GM10266 (cell line): Measurements from ENCODE around the gene TMX4.

Experiments
- DNase-seq: peaks from one replicate; pipeline ENCODE4 v3.0.0; 2012; ENCODE audit errors: extremely low spot score
- TF ChIP-seq, protein P1 (sequence below): IDR thresholded peaks from 2 replicates; pipeline ENCODE4 v1.5.1; 2012; ENCODE audit warnings: mild to moderate bottlenecking, low read depth; ENCODE audit not compliant: control insufficient read depth, insufficient read depth; ENCODE audit errors: missing control alignments

TMX4 gene

DNA sequence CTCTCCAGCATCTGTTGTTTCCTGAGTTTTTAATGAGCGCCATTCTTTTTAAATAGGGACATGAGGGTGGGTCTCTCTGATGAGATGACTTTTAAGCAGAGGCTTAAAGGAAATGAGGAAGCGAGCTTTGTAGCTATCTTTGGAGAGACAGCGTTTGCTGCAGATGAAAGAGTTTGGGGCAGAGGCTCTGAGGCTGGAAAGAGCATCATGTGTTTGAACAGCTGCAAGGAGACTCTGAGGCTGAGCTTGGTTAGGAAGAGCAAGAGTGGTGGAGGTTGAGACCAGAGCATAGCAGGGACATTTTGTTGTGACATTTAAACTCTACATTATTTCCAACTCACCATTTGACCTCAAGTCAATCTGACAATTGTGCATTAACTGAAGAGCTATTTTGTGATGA is 38.3 kb upstream of the TMX4 start:
- TF ChIP-seq, protein P1, sequence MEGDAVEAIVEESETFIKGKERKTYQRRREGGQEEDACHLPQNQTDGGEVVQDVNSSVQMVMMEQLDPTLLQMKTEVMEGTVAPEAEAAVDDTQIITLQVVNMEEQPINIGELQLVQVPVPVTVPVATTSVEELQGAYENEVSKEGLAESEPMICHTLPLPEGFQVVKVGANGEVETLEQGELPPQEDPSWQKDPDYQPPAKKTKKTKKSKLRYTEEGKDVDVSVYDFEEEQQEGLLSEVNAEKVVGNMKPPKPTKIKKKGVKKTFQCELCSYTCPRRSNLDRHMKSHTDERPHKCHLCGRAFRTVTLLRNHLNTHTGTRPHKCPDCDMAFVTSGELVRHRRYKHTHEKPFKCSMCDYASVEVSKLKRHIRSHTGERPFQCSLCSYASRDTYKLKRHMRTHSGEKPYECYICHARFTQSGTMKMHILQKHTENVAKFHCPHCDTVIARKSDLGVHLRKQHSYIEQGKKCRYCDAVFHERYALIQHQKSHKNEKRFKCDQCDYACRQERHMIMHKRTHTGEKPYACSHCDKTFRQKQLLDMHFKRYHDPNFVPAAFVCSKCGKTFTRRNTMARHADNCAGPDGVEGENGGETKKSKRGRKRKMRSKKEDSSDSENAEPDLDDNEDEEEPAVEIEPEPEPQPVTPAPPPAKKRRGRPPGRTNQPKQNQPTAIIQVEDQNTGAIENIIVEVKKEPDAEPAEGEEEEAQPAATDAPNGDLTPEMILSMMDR = no peak
- DNase-seq = no peak

GRCh38 chr20:8055096-8055495 is 35.5 kb upstream of the TMX4 start:
- DNase-seq = no peak
- TF ChIP-seq, protein P1 = no peak

GRCh38 chr20:8050157-8050837 is 30.7 kb upstream of the TMX4 start:
- TF ChIP-seq, protein P1 = no peak
- DNase-seq = no peak

- TF ChIP-seq, protein P1 = no peak
- no peak for DNase-seq
Measured at GRCh38 chr20:8049310-8049709, 29.7 kb upstream of the TMX4 start.

DNA sequence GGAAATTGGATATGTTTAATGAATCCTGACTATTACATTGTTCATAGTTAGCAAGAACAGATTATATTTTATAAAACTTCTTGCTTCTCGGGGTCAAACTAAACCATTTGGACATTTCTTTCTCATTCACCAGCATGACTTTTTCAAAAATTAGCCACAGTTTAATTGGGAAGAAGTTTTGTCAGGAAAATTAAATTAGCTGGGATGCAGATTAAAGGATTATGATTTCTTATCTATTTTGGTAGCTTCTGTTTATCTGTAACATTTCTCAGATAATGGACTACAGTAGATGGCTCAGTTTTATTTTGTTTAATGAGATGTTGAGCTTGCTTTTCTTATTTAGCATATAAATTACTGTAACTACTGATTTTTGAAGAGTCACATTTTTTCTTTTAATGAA is 26.4 kb upstream of the TMX4 start:
- TF ChIP-seq, protein P1 = no peak
- no peak for DNase-seq

DNA sequence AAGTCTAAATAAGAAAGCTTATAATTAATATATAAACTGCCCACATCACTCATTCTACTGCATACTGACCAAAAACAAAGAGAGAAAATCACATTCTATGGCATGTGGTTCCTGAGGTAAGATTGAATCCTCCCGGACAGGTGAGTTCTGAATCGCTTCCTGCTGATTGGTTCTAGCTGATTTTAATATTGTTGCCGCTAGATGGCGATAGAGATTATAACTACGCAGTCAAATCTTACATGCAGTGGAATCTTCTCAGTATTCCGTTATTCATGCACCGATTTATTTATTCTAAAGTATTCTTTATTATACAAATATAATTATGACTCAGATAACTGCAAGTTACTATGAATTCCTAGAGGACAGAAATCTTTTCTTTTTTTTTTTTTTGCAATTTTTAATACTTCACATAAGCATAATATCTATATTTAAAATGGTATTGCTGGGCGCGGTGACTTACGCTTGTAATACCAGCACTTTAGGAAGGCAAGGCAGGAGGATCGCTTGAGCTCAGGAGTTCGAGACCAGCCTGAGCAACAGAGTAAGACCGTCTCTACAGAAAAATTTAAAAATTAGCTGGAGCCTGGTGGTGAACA is 24.2 kb upstream of the TMX4 start:
- TF ChIP-seq, protein P1 = peak; percentile 66
- peak; percentile 38 for DNase-seq

DNA sequence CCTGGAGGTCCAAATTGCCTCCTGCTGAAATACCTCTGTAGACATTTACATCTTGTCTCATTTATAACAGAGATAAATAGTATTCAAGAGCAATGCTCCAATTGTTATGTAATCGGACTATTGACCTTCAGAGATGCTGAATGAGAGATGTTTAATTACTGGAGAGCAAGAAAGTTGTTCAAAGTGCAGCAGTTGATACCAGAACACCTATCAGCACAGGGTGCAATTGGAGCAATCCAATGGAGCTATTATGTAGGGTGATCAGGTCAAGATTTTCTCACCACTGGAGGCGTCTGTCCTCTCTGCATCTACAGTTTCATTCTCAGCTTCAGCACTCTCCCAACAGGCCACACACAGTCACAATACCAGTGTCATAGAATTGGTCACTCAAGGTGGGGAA is 19.5 kb upstream of the TMX4 start:
- no peak for DNase-seq
- TF ChIP-seq, protein P1 = no peak
